Measurements from ENCODE around the gene CDH4. TPM values are rescaled to one million over a fixed set of nuclear protein-coding genes. Genes with fewer than 3 reads are reported as not detected.

The CDH4 gene
- total and polyA plus RNA-seq, 10 donors: 0.30 to 20.1 (median 7.7) TPM

DNA sequence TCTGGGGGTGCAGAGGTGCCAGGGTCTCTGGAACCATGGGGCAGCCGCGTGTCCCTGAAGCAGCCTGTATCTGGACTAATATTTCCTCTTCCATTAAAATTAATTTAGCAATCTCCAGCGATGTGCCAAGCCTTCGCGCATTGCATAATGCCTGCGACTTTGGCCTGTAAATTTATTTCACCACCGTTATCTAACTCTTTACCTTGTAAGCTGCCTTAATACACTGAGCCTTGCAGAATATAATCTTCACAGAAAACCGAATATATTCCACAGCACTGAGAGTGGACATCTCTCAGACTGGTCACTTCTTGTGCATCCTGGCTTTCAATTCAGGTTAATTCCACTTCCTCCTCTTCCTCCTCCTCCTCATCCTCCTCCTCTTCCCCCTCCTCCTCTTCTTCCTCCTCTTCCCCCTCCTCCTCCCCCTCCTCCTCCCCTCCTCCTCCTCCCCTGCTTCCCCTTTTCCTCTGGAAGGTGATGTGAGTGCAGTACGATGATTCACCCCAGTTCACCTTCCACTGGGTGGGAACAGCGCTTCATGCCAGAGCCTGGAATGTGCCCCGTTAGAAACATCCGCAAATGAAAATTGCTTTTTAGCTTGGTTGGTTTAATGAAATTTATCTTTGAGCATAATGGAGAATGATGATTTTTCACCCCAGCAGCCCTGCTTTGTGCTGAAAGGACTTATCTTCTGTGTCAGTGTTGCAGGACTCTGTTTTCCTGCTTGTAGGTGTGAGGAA, 101.4 kb downstream of the CDH4 start:
- DNase-seq: peak; percentile 43
- 51 to 61% (median 56%) methylated on average over 11 to 12 of the region's 12 CpGs for WGBS, 5 donors
- intact Hi-C loops (cut with DNase I; ENCODE audit: low total_unique reads): no loop called here
- H3K27me3 ChIP-seq (replicated peaks in 1 of 7): peaks cover 0 to 20% (median 0%) of the 10 kb centered on the region in 7 donors
- H3K27ac ChIP-seq: peak overlapping the region in 3 of 8 donors; percentile 13 to 41 (median 39)
- H3K36me3 ChIP-seq: no peaks in the 10 kb centered on the region
- peaks cover 0 to 22% (median 0%) of the 10 kb centered on the region in 8 donors for H3K9me3 ChIP-seq
- no peak overlapping the region for H3K4me3 ChIP-seq
- H3K4me1 ChIP-seq: peaks cover 0 to 47% (median 8%) of the 10 kb centered on the region in 6 donors
- no peak for TF ChIP-seq POLR2AphosphoS5 (IDR thresholded peaks at IDR 0.05)
- no peak for TF ChIP-seq CTCF (IDR thresholded peaks at IDR 0.05 in 8 of 11, conservative IDR thresholded peaks at IDR 0.05 in 3 of 11)
- TF ChIP-seq POLR2A (IDR thresholded peaks at IDR 0.05): no peak

DNA sequence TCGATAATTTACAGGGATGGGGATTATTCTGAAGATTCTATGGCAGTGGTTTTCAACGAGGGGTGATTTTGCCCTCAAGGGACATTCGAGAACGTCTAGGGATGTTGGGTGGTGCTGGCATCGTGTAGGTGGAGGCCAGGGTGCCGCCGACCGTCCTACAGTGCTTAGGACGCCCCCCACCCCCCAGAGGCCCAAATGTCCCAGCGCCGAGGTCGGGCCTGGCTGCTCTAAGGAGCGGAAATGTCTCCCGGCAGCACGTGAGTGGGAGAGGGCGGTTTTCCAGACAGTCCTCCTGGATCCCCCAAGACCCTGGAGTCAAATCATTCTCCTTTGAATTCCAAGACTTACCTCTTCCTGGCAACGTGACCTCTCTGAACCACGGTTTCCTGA, 101.9 kb downstream of the CDH4 start:
- Histone ChIP-seq H3K27ac (peak overlapping the region in 6 of 8 donors; percentile 8 to 41 (median 24)), H3K36me3 (no peaks in the 10 kb centered on the region), H3K9me3 (peaks cover 0 to 17% (median 0%) of the 10 kb centered on the region in 8 donors), H3K4me1 (peaks cover 0 to 47% (median 8%) of the 10 kb centered on the region in 6 donors), H3K4me3 (no peak overlapping the region), H3K27me3 (replicated peaks in 1 of 7) (peaks cover 0 to 20% (median 0%) of the 10 kb centered on the region in 7 donors)
- peak; percentile 33 for DNase-seq
- TF ChIP-seq POLR2AphosphoS5 (IDR thresholded peaks at IDR 0.05) (no peak), POLR2A (IDR thresholded peaks at IDR 0.05) (no peak), CTCF (IDR thresholded peaks at IDR 0.05 in 8 of 11, conservative IDR thresholded peaks at IDR 0.05 in 3 of 11) (no peak)
- WGBS, 5 donors: 58 to 72% (median 65%) methylated on average over 17 to 18 of the region's 18 CpGs
- intact Hi-C loops (cut with DNase I; ENCODE audit: low total_unique reads): no loop called here

DNA sequence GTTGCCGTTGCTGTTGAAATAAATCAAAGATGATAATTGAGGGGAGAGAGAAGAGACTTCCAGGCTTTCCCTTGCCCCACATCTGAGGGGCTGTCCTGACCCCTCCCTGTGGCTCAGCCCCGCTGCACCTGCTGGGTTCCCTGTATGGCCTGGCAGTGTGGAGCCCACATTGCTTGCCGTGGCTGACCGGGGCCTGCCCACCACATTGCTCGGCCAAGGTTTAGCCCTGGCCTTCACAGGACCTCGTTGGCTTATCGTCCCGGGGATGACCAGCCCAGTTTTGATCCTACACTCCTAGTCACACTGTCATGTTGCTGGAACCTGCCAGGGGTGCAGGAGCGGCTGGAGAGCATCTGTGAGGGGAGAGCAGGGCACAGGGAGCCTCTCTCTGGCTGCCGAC, 102.4 kb downstream of the CDH4 start:
- 69 to 82% (median 72%) methylated on average over 8 to 10 of the region's 10 CpGs for WGBS, 5 donors

DNA sequence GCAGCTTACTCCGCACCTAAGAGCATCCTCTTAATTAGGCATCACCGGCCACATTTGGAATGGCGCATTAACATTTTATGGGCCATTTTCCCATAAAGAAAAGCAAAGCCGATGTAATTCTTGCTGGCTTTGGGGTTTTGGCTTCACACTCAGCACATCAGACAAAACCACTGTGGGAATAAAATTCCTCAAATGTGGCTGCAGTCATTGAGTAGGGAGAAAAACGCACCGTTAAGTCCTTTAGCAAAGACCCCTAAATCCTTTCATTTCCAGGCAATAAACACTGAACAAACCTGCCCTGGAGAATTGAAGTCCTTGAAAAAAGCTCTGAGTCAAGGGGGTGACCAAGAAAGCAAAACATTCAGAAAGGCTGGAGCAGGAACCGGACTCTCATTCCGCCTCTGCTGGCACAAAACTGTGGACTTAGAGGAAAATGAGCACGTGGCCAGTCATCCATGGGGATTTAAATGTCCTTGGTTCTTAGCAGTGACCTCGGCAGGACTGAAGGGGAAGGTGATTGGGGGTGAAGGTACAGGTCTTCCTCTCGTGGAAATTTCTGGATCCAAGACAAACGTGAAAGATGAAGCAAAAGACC, 102.9 kb downstream of the CDH4 start:
- DNase-seq: peak; percentile 19
- TF ChIP-seq POLR2AphosphoS5 (IDR thresholded peaks at IDR 0.05) (peak in 1 of 3 donors; percentile 12), CTCF (IDR thresholded peaks at IDR 0.05 in 8 of 11, conservative IDR thresholded peaks at IDR 0.05 in 3 of 11) (no peak)
- intact Hi-C loops (cut with DNase I; ENCODE audit: low total_unique reads): no loop called here
- Histone ChIP-seq H3K27ac (peak overlapping the region in 5 of 8 donors; percentile 8 to 41 (median 32)), H3K36me3 (no peaks in the 10 kb centered on the region), H3K9me3 (peaks cover 0 to 17% (median 0%) of the 10 kb centered on the region in 8 donors), H3K4me1 (peaks cover 0 to 47% (median 8%) of the 10 kb centered on the region in 6 donors), H3K27me3 (replicated peaks in 1 of 7) (peaks cover 0 to 20% (median 0%) of the 10 kb centered on the region in 7 donors), H3K4me3 (no peak overlapping the region)
- 68 to 79% (median 71%) methylated on average over 12 of the region's 12 CpGs for WGBS, 5 donors

More for the DNA sequence above, 102.4 kb downstream of the CDH4 start:
- no peaks in the 10 kb centered on the region for H3K36me3 ChIP-seq
- TF ChIP-seq POLR2AphosphoS5 (IDR thresholded peaks at IDR 0.05) (peak in 1 of 3 donors; percentile 18), POLR2A (IDR thresholded peaks at IDR 0.05) (no peak)
- H3K9me3 ChIP-seq: peaks cover 0 to 17% (median 0%) of the 10 kb centered on the region in 8 donors
- H3K27me3 ChIP-seq (replicated peaks in 1 of 7): peaks cover 0 to 20% (median 0%) of the 10 kb centered on the region in 7 donors
- intact Hi-C loops (cut with DNase I; ENCODE audit: low total_unique reads): no loop called here
- peak overlapping the region in 5 of 8 donors; percentile 8 to 41 (median 32) for H3K27ac ChIP-seq
- no peak overlapping the region for H3K4me3 ChIP-seq
- H3K4me1 ChIP-seq: peaks cover 0 to 47% (median 8%) of the 10 kb centered on the region in 6 donors
- DNase-seq: peak; percentile 72
